ENCODE measurements around the gene PIGU. TPM values are rescaled to one million over a fixed set of nuclear protein-coding genes. Genes with fewer than 3 reads are reported as not detected.

Gene PIGU
- total and polyA plus RNA-seq, 7 donors = 9.5 to 34.2 (median 15.0) TPM

- H3K36me3 ChIP-seq (ENCODE audit: insufficient read depth in 1 of 2, low read depth in 1 of 2) = peaks cover 0 to 44% of the 10 kb centered on the region in 2 donors
- H3K4me3 ChIP-seq = no peak overlapping the region
- TF ChIP-seq, protein P1, sequence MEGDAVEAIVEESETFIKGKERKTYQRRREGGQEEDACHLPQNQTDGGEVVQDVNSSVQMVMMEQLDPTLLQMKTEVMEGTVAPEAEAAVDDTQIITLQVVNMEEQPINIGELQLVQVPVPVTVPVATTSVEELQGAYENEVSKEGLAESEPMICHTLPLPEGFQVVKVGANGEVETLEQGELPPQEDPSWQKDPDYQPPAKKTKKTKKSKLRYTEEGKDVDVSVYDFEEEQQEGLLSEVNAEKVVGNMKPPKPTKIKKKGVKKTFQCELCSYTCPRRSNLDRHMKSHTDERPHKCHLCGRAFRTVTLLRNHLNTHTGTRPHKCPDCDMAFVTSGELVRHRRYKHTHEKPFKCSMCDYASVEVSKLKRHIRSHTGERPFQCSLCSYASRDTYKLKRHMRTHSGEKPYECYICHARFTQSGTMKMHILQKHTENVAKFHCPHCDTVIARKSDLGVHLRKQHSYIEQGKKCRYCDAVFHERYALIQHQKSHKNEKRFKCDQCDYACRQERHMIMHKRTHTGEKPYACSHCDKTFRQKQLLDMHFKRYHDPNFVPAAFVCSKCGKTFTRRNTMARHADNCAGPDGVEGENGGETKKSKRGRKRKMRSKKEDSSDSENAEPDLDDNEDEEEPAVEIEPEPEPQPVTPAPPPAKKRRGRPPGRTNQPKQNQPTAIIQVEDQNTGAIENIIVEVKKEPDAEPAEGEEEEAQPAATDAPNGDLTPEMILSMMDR (IDR thresholded peaks at IDR 0.05) = no peak
- H3K9me3 ChIP-seq = no peaks in the 10 kb centered on the region
- intact Hi-C loops (cut with DNase I) = no loop called here
- DNase-seq (no peak), ATAC-seq (no peak)
- H3K27me3 ChIP-seq (ENCODE audit: insufficient read depth in 3 of 3, low read length in 2 of 3) = no peaks in the 10 kb centered on the region
- H3K27ac ChIP-seq = no peak overlapping the region
- no peaks in the 10 kb centered on the region for H3K4me1 ChIP-seq
- 86 to 94% (median 94%) methylated on average over 2 of the region's 2 CpGs for WGBS, 3 donors
These were observed 107.3 kb downstream of the PIGU start for GRCh38 chr20:34569598-34569997.

DNA sequence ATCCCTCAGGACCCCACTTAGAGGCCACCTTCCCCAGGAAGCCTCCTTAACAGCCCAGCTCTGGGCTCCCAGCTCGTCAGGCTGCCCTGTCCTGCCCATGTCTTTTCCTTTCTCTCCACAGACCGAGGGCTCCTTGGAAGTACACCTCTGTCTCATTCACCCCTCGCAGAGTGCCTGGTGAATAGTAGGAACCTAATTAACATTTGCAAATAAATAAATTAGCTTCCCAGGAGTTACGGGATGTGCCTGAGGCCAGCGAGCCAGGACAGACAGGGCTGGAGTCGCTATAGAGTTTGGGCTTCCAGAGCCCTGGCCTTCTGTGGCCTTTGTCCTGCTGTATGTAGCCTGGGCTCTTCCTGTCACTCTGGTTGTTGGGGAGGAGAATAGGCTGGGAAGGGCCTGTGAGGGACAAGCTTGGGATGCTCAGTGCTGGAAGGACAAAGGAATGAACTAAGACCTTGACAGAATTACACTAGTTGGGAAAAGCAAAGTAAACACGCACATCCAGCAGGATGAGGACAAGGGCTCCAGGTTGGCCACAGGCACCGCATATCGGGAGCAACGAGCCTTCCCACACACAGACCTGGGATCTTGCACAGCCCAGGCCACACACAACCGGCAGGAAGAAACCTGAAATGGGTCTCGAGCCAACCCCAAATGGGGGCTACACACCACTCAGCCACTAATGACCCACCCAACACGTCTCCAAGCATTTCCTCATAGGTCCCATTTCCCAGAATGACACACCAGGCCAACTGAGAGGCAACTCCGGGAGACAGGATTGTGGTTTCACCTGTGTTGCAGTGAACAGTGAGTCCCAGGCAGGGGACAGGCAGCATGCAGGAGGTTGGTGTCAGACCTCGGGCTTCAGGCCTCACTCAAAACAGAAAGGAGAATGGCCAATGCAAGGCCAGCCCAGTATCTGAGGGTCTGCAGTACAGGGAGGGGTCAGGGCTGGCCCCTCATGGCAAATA, 108.7 kb downstream of the PIGU start:
- DNase-seq (no peak), ATAC-seq (no peak)
- H3K27ac ChIP-seq = no peak overlapping the region
- H3K36me3 ChIP-seq (ENCODE audit: insufficient read depth in 1 of 2, low read depth in 1 of 2) = peaks cover 0 to 30% of the 10 kb centered on the region in 2 donors
- H3K4me3 ChIP-seq = no peak overlapping the region
- TF ChIP-seq, protein P1 (IDR thresholded peaks at IDR 0.05) = no peak
- H3K4me1 ChIP-seq = no peaks in the 10 kb centered on the region
- WGBS, 3 donors = 90 to 93% (median 91%) methylated on average over 15 of the region's 15 CpGs
- no peaks in the 10 kb centered on the region for H3K9me3 ChIP-seq
- intact Hi-C loops (cut with DNase I) = no loop called here
- H3K27me3 ChIP-seq (ENCODE audit: insufficient read depth in 3 of 3, low read length in 2 of 3) = no peaks in the 10 kb centered on the region

- Histone ChIP-seq H3K9me3 (no peaks in the 10 kb centered on the region), H3K4me3 (no peak overlapping the region), H3K4me1 (no peaks in the 10 kb centered on the region), H3K27me3 (ENCODE audit: insufficient read depth in 3 of 3, low read length in 2 of 3) (no peaks in the 10 kb centered on the region), H3K36me3 (ENCODE audit: insufficient read depth in 1 of 2, low read depth in 1 of 2) (peaks cover 0 to 20% of the 10 kb centered on the region in 2 donors), H3K27ac (no peak overlapping the region)
- ATAC-seq (no peak), DNase-seq (no peak)
- 79 to 85% (median 82%) methylated on average over 9 of the region's 9 CpGs for WGBS, 3 donors
- intact Hi-C loops (cut with DNase I) = no loop called here
- TF ChIP-seq, protein P1 (IDR thresholded peaks at IDR 0.05) = no peak
These were observed 109.7 kb downstream of the PIGU start for GRCh38 chr20:34566978-34567891.

- DNase-seq = peak in 1 of 2 donors; percentile 67
- 22 to 38% (median 33%) methylated on average over 7 of the region's 7 CpGs for WGBS, 3 donors
- Histone ChIP-seq H3K27me3 (ENCODE audit: insufficient read depth in 3 of 3, low read length in 2 of 3) (no peaks in the 10 kb centered on the region), H3K4me3 (no peak overlapping the region), H3K9me3 (no peaks in the 10 kb centered on the region), H3K36me3 (ENCODE audit: insufficient read depth in 1 of 2, low read depth in 1 of 2) (peaks cover 0 to 5% of the 10 kb centered on the region in 2 donors), H3K4me1 (no peaks in the 10 kb centered on the region), H3K27ac (no peak overlapping the region)
- peak; percentile 51 to 80 (median 58) for ATAC-seq
- intact Hi-C loops (cut with DNase I) = no loop called here
- TF ChIP-seq, protein P1 (IDR thresholded peaks at IDR 0.05) = no peak
These were observed 112.1 kb downstream of the PIGU start for GRCh38 chr20:34564833-34565232.

All from psoas muscle (tissue), 8 donors.